CD4-positive, alpha-beta T cell treated with Interleukin-12 subunit alpha and Interleukin-12 subunit beta, for 1 hour (primary cell): ENCODE data around the gene PPM1D.
A peak's percentile ranks its signal among the peaks of the same experiment; 100 is the strongest.

Source experiments
- DNase-seq: peaks from one replicate; pipeline ENCODE4 v3.0.0-alpha.2; 2020

PPM1D gene

DNA sequence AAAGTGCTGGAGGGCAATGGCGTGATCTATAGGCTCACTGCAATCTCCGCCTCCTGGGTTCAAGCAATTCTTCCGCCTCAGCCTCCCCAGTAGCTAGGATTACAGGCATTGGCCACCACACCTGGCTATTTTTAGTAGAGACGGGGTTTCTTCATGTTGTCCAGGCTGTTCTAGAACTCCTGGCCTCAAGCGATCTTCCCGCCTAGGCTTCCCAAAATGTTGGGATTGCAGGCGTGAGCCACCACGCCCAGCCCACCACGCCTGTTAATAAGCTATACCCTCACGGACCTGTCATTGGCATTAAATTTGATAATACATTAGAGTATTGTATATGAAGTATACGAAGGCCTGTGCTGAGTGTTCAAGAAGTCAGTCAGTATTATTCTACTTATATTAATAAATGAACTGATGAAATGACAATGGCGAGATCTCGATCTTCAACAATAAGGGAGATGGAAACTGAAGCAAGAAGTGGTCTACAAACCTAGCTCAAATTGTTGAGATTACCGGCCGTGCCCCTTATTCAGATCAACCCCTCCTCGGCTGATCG, 76.8 kb downstream of the PPM1D start:
- DNase-seq, result no peak

DNA sequence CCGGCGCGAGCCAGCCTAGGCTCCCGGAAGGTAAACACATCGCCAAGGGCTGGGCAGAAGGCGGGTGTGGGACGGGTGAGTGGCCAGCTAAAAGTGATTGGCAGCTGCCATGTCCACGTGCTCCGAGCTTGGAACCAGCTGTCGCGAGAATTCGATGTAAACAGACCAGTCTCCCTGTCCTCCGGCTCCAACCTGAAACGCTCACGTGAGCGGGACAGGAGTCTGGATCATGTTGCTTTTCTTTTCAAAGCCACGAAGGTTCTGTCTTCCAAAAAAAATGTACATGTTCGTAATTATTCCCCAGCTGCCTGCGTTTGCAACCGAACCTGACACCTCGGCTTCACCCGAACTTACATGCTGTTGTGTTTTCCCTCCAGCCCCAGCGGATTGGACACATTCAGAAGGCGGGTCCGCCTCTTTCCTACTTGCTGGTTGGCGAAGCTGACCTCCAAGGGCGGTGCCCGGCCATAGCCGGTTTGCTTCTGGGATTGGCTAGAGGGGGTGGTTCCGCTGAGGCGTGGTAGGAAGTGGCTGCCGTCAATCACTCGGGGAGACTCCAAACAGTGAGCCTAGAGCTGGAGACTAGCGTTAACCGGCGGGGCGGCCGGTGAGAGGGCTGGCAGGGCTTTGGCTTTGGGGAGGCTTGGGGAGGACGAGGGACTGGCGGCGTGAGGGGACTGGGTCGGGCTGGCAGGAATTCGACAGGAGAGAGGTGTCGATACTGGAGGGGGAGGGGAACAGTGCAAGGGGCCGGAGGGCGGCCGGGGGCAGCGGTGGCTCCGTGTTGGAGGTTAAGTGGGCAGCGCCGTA, 77.5 kb downstream of the PPM1D start, which contains the start of gene BCAS3:
BCAS3 (plus strand) TSS at position 544 of the 810 bp plus-strand sequence.
- DNase-seq, result peak; percentile 97

DNA sequence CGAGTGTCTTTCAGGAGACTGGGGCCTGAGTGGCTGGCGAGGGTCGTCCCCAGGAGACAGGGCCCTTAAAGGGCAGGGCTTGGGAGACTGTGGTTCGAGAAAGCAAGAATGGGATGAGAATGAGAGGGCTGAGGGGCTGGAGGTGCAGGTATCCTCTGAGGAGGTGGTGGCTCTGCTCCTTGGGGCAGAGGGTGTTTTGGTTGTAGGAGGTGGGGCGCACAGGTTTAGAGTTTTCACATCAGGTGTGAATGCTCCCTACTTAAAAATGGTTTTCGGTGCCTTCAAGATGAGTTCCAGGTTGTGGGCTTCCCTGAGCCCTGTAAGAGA, 78.1 kb downstream of the PPM1D start:
- no peak for DNase-seq

DNA sequence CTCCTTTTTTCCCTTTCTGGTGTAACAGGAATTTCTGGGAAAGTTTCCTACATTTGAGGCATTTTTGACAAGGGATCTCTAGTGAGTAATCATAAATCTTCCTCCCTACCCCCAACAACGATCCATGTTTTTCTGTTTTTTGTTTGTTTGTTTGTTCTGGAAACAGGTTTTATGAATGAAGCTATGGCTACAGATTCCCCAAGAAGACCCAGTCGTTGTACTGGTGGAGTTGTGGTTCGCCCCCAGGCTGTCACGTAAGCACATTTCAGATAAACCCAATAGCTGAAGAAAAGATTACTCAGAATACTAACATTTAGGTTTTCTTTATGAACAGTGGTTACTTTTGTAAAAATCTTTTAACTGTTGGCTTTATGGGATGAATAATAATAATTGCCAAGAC, 79.3 kb downstream of the PPM1D start:
- no peak for DNase-seq

- DNase-seq, result no peak
These were observed 80.8 kb downstream of the PPM1D start for GRCh38 chr17:60680754-60681153.

DNA sequence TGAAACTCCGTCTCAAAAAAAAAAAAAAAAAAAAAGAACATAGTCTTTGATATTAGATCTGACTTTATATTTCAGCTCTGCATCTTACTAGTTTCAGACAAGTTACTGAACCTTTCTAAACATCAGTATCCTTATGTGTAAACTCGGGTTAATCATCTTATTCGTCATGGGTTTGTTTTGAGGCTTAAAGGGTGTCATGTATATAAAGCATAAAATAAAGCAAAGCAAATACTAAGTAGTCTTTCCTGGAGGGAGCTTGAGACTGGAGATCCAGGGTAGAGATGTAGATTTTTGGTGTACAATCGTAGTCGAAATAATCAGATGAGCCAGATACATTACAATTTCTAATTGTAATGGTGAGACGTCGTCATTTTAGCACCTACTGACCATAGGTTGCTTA, 85.4 kb downstream of the PPM1D start:
- no peak for DNase-seq

DNA sequence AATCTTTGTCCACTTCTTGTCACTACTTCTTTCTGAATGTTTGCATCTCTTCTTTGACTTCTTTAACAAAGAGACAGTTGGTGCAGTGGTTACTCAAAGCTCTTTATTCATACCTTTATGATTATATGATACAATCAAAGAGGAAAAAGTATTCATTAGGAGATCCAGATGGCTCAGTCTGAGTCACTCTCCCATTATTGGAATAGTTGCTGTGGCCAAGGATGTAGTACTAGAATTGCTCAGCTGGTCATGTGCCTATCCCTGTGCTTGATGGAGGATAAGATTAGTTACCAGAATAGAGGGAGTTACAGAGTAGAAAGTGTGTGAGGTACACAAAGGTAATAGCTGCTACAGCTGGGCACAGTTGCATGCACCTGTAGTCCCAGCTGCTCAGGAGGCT, 96.0 kb downstream of the PPM1D start:
- DNase-seq, result no peak

DNA sequence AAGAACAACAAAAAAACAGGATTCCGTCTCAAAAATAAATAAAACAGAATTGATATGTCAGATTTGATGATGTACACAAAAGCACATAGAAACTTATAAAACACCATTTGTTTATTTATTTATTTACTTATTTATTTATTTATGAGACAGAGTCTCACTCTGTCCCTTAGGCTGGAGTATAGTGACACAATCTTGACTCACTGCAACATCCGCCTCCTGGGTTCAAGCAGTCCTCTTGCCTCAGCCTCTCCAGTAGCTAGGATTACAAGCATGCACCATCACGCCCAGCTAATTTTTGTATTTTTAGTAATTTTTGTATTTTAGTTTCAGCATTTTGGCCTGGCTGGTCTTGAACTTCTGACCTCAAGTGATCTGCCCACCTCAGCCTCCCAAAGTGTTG, 99.1 kb downstream of the PPM1D start:
- DNase-seq, result no peak

GRCh38 chr17:60704170-60704569, 104.2 kb downstream of the PPM1D start:
- DNase-seq, result no peak

GRCh38 chr17:60712675-60713074, 112.7 kb downstream of the PPM1D start:
- DNase-seq, result no peak

DNA sequence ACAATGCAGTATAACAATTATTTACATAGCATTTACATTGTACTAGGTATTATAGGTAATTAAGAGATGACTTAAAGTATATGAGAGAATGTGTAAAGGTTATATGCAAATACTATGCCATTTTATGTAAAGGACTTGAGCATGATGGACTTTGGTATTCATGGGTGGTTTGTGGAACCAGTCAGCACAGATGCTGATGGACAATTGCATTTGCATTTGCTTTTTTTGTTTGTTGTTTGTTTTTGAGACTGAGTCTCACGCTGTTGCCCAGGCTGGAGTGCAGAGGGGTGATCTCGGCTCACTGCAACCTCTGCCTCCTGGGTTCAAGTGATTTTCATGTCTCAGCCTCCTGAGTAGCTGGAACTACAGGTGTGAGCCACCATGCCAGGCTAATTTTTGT, 113.6 kb downstream of the PPM1D start:
- no peak for DNase-seq
